NT2/D1 (cell line): ENCODE data around the gene GRP.
A peak's percentile ranks its signal among the peaks of the same experiment; 100 is the strongest.

Experiments used
- DNase-seq: peaks from one replicate; pipeline ENCODE4 v3.0.0-alpha.2; 2011; ENCODE audit warnings: low read depth, low spot score
- H3K27me3 ChIP-seq: 2 replicates; pipeline ENCODE4 v1.6.0; 2011; ENCODE audit warnings: mild to moderate bottlenecking; ENCODE audit not compliant: insufficient read length, insufficient read depth
- H3K36me3 ChIP-seq: 2 replicates; pipeline ENCODE4 v1.6.1; 2011; ENCODE audit warnings: mild to moderate bottlenecking, low read length, mixed read lengths; ENCODE audit not compliant: insufficient read depth, insufficient read length
- H3K4me1 ChIP-seq: 2 replicates; pipeline ENCODE4 v1.5.1; 2011; ENCODE audit not compliant: insufficient read depth, insufficient read length
- H3K4me3 ChIP-seq: 2 replicates; pipeline ENCODE4 v1.5.1; 2011; ENCODE audit warnings: low read depth; ENCODE audit not compliant: insufficient read length
- H3K9ac ChIP-seq: 2 replicates; pipeline ENCODE4 v1.6.0; 2011; ENCODE audit warnings: low read depth; ENCODE audit not compliant: insufficient read length
- H3K9me3 ChIP-seq: 2 replicates; pipeline ENCODE4 v1.5.1; 2011; ENCODE audit warnings: mild to moderate bottlenecking, low read length; ENCODE audit not compliant: insufficient read depth
- SUZ12 ChIP-seq: IDR thresholded peaks from 2 replicates; pipeline ENCODE4 v1.6.1; 2011; ENCODE audit not compliant: insufficient read length, insufficient read depth; ENCODE audit errors: extremely low read depth
- YY1 ChIP-seq: IDR thresholded peaks from 2 replicates; pipeline ENCODE4 v1.6.1; 2011; ENCODE audit not compliant: insufficient read length, insufficient read depth
- ZNF274 ChIP-seq: IDR thresholded peaks from 2 replicates; pipeline ENCODE4 v1.6.1; 2011; ENCODE audit warnings: mild to moderate bottlenecking, low read depth, low read length

GRP gene

DNA sequence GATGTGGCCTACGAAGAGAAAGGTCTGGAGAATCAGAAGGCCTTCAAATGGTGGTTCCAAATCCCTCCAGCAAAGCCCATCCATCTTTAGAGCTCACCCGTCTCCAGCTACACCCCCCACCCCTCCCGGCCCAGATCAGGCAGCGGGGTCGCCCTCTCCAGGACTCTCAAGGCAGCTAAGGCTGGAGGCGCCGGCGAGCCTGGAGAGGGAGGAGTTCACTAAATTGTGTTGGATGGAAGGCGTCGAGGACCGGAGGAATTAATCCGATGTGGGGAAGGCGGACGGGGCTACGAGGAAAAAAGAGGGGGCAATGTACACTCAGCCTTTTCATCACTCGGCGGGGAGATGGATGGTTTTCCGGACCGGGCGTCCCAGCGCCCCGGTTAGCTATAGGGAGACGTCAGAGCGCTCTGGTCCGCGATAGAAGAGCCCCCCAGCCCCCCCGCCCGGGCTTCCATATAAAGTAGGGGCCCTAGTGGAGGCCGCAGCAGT is at the start of gene GRP:
Gene GRP, plus strand, starts transcription at position 487 of the 492 bp plus-strand sequence. CDS start 108 bp downstream, outside the sequence.
- H3K4me3 ChIP-seq: peak within 1 kb of the TSS; percentile 46
- no peak for TF ChIP-seq YY1
- TF ChIP-seq ZNF274: no peak
- no peak for TF ChIP-seq SUZ12
- no peaks in the 10 kb centered on the region for H3K36me3 ChIP-seq
- peaks cover 2% of the 10 kb centered on the region for H3K4me1 ChIP-seq
- DNase-seq: no peak
- H3K27me3 ChIP-seq: peaks cover 69% of the 10 kb centered on the region
- peak within 1 kb of the TSS; percentile 59 for H3K9ac ChIP-seq
- no peaks in the 10 kb centered on the region for H3K9me3 ChIP-seq

GRCh38 chr18:59172664-59173249 is 47.2 kb upstream of the GRP start:
- H3K4me3 ChIP-seq: no peak overlapping the region
- H3K36me3 ChIP-seq: no peaks in the 10 kb centered on the region
- no peaks in the 10 kb centered on the region for H3K27me3 ChIP-seq
- H3K4me1 ChIP-seq: no peaks in the 10 kb centered on the region
- no peak for TF ChIP-seq ZNF274
- TF ChIP-seq YY1: no peak
- TF ChIP-seq SUZ12: no peak
- no peak for DNase-seq
- H3K9me3 ChIP-seq: peaks cover 18% of the 10 kb centered on the region
- H3K9ac ChIP-seq: no peak overlapping the region

DNA sequence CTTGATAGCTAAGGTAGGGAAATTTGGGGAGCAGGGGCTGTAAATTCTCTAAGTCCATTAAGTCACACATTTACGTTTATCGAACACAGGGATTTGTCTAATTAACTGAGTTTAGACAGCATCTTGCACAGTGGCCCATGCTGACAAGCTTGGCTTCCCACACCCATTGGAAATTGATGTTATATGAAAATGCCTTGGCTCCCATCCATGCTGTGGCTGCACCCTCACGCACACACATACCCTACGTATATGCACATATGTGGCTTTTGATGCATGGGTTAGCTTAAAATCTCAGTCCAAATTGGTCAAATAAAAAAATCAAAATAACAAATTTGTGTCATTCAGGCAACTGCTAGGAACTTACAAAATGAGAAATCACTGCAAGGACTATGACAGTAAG is 42.5 kb upstream of the GRP start:
- TF ChIP-seq ZNF274: no peak
- no peak for TF ChIP-seq SUZ12
- TF ChIP-seq YY1: no peak
- Histone ChIP-seq H3K4me1 (no peaks in the 10 kb centered on the region), H3K27me3 (no peaks in the 10 kb centered on the region), H3K9me3 (peaks cover 10% of the 10 kb centered on the region), H3K36me3 (no peaks in the 10 kb centered on the region), H3K9ac (no peak overlapping the region), H3K4me3 (no peak overlapping the region)
- no peak for DNase-seq

DNA sequence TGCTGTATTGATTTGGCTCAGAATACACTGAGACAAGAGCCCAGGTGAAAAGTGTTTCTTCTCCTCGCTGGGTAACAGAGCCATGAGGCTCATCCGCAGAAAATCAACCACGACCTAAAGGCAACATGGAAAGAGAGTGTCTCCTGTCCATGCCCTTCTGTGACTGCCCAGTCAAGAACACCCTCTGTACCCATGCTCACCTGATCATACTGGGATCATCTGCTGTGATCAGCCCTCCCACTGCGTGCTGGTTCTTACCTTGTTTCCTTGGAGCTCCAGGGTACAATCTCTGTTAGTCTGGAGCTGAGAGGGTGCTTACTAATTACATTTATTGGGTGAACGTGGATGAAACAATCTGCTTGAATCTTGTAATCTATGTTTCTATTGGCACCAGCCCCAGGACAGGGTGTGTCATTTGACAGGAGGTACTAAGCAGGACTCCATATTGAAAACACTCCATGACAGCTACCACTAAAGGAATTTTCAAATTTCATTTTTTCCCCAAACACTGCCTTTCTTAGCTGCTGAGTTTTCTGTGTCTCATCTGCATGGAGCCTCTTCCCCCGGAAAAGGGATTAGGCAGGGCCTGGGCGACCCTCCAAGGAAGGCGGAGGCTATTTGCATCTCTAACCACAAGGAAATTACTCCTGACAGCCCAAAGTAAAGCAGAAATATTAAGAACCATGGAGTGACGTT is 39.7 kb upstream of the GRP start:
- Histone ChIP-seq H3K27me3 (no peaks in the 10 kb centered on the region), H3K36me3 (no peaks in the 10 kb centered on the region), H3K9me3 (no peaks in the 10 kb centered on the region), H3K4me1 (no peaks in the 10 kb centered on the region), H3K4me3 (no peak overlapping the region), H3K9ac (no peak overlapping the region)
- DNase-seq: no peak
- TF ChIP-seq SUZ12 (no peak), ZNF274 (no peak)

DNA sequence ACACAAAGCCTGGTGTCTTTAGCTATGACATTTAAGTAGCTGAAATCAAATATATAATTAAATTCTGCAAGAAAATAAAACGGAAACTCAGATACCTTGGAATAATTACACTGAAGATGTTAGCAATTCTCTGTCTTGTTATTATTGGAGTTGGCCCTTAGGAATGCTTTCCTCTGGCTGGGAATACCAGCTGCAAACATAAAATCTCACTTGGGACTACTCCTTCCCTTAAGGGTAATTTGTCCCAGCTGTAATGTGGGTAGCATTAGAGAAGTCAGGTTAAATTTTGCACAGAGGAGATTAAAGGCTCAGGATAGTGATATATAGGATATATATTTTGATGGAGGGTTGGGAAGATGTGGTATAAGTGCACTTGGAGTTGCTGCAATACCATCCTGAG is 37.3 kb upstream of the GRP start:
- Histone ChIP-seq H3K9me3 (0 out of 2 replicates have a peak, but pooled peaks cover under 1% of the 10 kb centered on the region), H3K9ac (no peak overlapping the region), H3K4me1 (no peaks in the 10 kb centered on the region), H3K4me3 (no peak overlapping the region), H3K27me3 (no peaks in the 10 kb centered on the region), H3K36me3 (no peaks in the 10 kb centered on the region)
- DNase-seq: no peak
- no peak for TF ChIP-seq SUZ12
- no peak for TF ChIP-seq YY1
- no peak for TF ChIP-seq ZNF274

DNA sequence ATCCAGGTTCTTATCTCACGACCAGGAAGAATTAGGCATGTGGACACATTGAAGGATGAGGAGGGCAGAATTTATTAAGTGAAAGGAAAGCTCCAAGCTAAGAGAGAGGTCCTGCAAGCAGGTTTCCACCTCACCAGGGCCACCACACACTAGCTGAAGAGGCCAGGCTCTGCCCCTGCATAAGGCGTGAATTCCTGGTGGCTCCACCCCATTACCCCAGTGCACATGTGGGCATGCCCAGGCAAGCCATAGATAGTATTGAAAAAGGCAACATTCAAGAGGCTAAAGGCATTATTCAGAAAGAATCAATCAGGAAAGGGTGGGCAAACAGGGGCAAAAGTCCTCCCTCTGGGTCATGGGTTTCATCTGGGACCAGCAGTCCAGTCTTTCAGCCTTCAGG is 30.9 kb upstream of the GRP start:
- TF ChIP-seq SUZ12: no peak
- TF ChIP-seq ZNF274: no peak
- TF ChIP-seq YY1: no peak

GRCh38 chr18:59189746-59190145 is 30.2 kb upstream of the GRP start:
- DNase-seq: no peak
- Histone ChIP-seq H3K9ac (no peak overlapping the region), H3K4me1 (no peaks in the 10 kb centered on the region), H3K9me3 (peaks cover 5% of the 10 kb centered on the region; the same call in 1 of the 2 replicates), H3K36me3 (no peaks in the 10 kb centered on the region), H3K27me3 (no peaks in the 10 kb centered on the region), H3K4me3 (no peak overlapping the region)
- TF ChIP-seq ZNF274 (no peak), YY1 (no peak)

More for the DNA sequence above, 30.9 kb upstream of the GRP start:
- H3K27me3 ChIP-seq: no peaks in the 10 kb centered on the region
- no peak overlapping the region for H3K4me3 ChIP-seq
- no peaks in the 10 kb centered on the region for H3K4me1 ChIP-seq
- no peaks in the 10 kb centered on the region for H3K36me3 ChIP-seq
- DNase-seq: no peak
- peaks cover 5% of the 10 kb centered on the region; the same call in 1 of the 2 replicates for H3K9me3 ChIP-seq
- H3K9ac ChIP-seq: no peak overlapping the region
